Left renal pelvis (tissue), 4 donors: ENCODE results near the gene FGF1. TPM values are rescaled to one million over a fixed set of nuclear protein-coding genes. Genes with fewer than 3 reads are reported as not detected.

ENCODE experiments used
- DNase-seq, 4 donors: peaks; one replicate each; pipeline ENCODE4 v3.0.0-alpha.2; 2013; ENCODE audit warnings: low read depth in 4 of 4, low spot score in 3 of 4
- polyA plus RNA-seq, 4 donors: library from polyadenylated mRNA; unstranded; fragments of 120-200 nt; gene quantifications; one replicate each; pipeline ENCODE4 v1.2.1, GENCODE V29; 2013; ENCODE audit not compliant: insufficient read length in 4 of 4

FGF1 gene
- polyA plus RNA-seq, 4 donors = 2.2 to 26.2 (median 18.8) TPM

DNA sequence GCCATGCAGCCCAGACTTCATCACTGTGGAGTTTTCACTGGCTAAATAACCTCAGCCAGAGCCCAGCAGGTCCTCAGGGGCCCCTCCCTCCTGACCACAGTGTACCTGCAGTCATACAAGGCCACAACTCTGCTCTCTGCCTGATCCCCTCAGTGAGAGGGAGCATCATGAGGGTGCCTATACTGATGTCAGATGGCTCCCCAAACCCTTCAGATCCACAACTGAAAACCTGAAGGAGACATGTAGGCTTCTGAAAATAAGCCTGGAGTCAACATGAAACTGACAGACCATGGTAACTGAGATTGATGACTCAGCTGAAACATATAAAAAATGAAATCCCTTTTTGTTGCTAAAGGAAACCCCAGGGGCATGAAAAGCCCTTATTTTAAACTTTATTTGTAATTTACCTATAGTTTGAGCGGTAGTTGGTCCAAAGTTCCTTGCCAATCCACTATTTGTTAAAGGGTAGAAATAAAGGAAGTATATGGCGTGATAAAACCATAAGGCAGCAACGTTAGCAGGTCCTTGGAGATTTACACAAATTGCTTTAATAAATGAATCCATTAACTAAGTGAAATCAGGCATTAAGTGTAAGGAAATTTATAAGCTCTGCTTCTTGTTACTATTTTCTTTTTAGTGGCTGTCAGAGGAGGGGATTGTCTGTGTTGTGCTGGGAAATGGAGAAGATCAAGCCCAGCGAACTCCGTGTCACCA is 68.3 kb downstream of the FGF1 start:
- DNase-seq = no peak

- DNase-seq = no peak
Measured at GRCh38 chr5:142615948-142616347, 69.9 kb downstream of the FGF1 start.

GRCh38 chr5:142614054-142614453 is 71.8 kb downstream of the FGF1 start:
- no peak for DNase-seq

- DNase-seq = no peak
Measured at GRCh38 chr5:142613271-142613671, 72.6 kb downstream of the FGF1 start.

DNA sequence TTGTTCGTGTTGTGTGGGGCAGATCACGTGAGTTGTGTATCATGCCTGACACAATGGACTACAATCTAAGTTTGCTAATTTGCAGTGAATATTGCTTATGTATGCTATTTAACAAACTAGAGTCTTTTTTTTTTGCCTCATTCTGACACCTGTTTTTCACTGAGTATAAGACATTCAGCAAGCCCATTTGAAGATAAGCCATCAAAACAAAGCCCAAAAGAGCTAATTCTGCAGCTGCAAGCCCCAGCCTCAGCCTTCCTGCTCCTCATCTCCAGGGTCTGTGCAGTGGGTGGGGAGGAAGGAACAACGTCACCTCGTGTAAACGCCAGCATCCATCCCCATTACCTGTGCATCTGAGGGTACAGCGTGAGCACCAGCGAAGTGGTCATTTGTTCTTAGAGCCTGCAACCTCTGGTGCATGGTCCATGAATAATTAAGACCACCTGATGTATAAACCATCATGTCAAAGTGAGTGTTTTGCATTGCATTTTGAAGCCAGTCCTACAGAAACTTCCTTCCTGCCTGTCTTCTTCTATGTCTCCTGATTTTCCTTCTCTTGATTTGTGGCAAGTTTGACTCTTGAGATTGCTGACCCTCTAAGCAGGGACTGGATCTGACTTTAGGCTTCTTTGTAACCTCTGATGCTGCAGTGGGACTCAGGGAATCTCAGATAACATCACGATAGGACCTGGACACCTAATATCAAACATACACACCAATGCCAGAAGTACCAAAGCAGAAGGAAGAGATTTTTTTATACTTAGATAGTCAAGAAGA is 73.2 kb downstream of the FGF1 start:
- no peak for DNase-seq

- DNase-seq = no peak
Measured at GRCh38 chr5:142611154-142611553, 74.7 kb downstream of the FGF1 start.

DNA sequence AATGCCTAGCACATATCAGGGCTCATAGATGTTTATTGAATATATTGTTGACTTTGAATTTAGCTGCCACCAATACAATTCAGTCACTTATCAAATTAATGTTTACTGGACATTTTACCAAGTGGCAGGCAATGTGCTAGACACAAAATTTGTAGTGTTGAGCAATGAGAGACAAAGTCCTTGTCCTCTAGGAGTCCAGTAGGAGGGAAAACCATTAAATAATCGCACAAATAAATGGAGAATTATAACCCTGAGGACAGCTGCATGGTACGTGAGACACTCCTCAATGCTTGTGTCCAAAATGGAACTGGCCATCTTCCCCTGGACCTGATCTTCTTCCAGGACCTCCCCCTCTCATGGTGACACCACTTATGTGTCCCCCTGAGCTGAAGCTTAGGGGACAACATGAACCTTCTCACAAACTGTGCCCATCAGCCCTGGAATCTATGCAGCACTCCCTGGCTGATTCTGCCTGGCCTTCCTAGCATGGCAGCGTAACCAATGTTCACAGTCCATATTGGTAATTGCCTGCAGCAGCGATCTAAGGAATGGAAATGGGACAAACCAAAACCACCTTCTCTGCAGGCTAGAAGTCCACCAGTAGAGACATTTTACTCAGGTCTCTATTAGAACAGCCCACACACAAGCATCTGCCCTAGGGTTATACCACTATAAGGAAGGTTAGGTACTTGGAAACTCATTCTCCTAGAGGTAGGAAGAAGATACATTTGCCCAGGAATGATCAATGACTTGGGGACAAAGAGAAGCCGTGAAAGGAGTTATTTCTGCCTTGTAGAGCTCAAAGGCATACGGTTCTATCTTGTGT is 75.5 kb downstream of the FGF1 start:
- no peak for DNase-seq

GRCh38 chr5:142609142-142609541 is 76.7 kb downstream of the FGF1 start:
- DNase-seq = no peak

DNA sequence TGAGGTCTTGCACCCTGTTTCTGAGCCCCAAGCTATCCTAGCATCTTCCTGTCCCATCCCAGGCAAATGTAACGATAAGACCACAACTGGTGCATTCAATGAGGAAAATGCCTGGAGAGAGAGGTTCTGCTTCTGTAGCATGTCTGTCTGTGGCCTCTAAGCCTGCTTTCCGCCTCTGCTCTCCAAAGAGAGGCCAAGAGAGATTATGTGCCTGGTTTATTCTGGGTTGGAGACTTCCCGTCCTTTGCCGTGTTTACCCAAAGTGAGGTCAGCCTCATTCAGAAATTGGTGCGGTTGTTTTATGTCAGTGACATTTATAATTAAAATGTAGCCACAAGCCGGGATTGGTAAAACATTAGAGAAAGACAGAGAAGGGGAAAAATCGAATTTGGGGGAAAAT is 77.8 kb downstream of the FGF1 start:
- no peak for DNase-seq

DNA sequence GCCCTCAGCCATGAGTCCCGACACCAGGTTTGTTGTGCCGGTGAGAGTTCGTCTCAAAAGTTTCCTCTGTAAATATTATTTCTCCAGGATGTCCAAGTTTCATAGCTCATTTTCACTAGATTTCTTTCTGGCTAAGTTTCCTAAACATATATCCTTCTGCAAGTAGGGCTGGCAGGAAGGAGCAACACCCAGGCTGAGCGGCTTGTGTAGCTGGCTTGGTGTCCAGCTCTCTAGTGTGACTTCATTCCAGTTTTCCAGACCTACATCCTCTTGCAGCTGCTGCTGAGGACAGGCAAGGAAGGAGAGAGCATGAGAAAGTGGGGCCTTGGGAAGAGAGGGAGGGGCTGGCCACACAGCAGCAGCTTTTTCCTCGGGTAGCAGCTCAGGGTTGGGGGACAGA is 80.3 kb downstream of the FGF1 start:
- DNase-seq = no peak

GRCh38 chr5:142602720-142603245 is 83.1 kb downstream of the FGF1 start:
- no peak for DNase-seq

- no peak for DNase-seq
Measured at GRCh38 chr5:142601432-142601831, 84.5 kb downstream of the FGF1 start.

DNA sequence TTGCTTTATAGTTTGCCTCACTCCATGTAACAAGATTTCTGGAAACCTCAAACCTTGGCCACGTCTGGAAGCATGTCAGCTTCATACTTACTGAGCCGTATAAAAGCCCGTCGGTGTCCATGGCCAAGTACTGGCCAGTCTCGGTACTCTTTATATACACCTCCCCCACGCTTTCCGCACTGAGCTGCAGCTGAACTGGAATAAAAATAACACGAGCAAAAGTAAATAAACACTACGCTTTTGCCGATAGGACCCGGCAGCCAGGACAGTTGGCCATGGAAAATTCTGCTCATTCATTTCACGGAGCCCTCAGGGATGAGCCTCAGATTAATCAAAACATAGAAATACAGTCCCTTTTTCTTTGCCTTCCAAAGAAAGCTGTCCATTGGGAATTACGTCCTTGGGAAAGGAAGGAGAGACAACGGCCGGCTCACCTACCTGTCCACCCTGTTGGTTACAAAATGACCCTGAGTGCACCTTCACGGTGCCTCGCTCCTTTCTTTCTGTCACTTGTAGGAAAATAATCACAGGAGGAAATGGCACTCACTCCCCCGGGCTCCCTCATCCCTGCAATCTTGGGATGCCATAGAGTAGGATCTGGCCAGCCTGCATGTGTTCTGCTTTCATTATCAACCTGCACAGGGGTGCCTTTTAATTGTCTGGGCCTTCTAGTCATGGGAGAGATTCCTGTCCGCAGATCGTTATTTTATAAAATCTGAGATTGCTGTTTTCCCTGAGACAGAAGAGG is 85.1 kb downstream of the FGF1 start:
- peak in 3 of 4 donors; percentile 45 to 59 (median 52) for DNase-seq

DNA sequence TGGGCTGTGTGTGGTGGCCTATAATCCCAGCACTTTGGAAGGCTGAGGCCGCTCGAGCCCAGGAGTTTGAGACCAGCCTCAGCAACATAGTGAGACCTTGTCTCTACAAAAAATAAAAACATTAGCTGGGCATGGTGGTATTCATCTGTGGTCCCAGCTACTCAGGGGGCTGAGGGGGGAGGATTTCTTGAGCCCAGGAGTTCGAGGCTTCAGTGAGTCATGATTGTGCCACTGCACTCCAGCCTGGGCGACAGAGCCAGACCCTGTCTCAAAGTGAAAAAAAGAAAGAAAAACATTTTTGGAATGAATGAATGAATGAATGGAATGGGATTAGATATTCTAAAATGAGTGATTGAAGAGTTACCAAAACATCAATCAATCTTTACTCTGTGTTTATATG is 85.8 kb downstream of the FGF1 start:
- DNase-seq = no peak

DNA sequence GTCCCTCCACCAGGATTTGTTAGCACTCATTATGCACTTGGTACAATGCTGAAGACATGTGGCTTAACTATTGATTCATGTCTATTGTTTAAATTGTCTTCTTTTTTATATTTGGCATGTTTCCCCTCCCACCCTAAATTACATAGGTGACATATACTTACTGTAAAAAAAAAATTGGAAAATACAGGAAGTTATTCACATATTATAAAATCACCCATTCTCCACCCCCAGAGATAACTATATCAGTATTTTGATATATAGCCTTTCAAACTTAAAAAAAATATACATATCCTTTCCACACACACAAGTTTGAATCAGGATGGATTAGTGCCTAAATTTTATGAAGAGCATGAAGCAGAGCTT is 87.6 kb downstream of the FGF1 start:
- no peak for DNase-seq

GRCh38 chr5:142597546-142598337 is 88.1 kb downstream of the FGF1 start:
- no peak for DNase-seq

GRCh38 chr5:142597025-142597424 is 88.9 kb downstream of the FGF1 start:
- DNase-seq = no peak

GRCh38 chr5:142592365-142592764 is 93.5 kb downstream of the FGF1 start:
- no peak for DNase-seq

DNA sequence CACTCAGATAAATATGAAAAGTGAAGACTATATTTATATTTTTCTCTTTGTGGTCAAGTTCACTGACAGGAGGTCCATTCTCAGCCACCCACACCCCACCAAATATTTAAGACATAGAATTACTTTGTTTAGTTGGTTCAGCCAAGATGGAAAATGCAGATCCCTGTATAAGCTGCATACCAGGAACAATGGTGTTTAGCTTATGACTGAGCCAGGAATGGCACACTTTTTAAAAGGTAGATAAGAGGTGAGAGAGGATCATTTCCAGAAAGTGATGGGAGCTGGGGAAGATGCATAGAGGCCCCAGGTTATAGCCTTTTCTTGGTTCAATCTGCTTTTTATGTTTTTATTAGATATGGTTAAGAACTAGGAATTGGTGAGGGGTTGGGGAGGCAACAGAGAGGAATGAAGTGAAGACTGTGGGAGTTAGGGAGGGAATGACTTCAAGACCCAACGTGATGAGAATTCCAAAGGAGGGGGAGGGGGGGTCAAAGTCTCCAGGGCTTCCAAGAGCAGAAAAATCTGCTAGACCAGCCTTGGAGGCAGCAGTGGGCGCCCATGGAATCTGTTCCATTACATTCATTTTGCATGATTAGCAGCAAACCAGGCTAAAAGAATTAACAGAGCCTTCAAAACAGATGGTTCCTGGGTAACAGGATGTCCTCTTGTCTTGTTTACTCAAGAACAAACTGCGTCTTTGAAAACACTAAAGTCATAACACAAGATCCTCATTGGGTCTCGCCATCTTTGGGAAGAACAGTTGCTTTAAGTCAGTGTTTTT is 95.2 kb downstream of the FGF1 start:
- DNase-seq = no peak
